ENCODE results near the gene WIZ.

Gene WIZ

DNA sequence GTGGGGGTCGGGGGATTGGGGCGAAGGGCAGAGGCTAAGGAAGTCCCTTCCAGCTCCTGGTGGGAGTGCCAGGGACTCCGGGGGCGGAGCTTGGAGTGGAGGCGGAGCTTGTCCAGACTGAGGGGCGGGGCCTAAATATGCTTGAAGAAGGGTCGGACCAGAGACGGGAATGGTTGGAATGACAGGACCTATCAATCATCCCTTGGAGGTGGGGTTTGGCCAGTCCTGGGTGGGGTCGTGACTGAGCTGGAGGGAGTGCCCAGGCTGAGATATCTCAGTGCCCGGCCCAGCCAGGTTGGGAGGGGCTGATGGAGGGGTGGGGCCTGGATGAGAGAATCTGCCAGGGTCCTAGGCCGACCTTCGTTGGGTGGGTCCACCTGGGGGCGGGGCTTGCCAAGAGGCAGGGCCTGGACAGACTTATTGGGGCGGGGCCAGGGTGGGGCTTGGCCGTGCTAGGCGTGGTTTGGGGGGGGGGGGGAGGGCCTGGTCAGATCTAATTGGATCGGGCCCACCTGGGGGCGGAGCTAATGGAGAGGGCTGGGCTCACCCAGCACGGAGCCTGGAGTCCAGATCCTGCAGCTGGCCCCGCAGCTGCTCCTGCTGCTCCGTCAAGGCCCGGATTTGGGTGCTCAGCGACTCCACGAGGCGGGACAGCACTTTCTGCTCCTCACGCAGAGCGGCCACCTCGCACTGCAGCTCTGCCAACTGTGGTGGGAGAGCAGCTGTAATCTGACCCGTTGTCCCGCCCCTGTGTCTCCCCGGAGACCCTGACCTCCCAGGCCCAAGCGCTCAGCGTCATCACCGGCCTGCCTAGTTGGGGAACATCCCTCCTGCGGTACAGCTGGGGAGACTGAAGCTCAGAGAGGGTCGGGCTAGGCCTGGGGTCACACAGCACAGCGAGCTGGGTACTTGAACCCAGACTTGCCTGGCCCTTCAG lies 2.6 kb upstream of the WIZ start:
- no peaks in the 10 kb centered on the region for H3K9me3 ChIP-seq (ENCODE audit: control insufficient read depth, low read length)
- peak overlapping the region; percentile 80 for H3K9ac ChIP-seq (ENCODE audit: low read length)
- no peak overlapping the region for H3K23ac ChIP-seq (ENCODE audit: low read length in 2 of 2)
- 6% methylated on average over 37 of the region's 37 CpGs for WGBS
- peaks cover 28 to 41% of the 10 kb centered on the region in 2 experiments for H3K27me3 ChIP-seq (ENCODE audit: control insufficient read depth in 1 of 2, insufficient read depth in 1 of 2, low read length in 2 of 2)
- H3K4me1 ChIP-seq (ENCODE audit: control insufficient read depth, insufficient read depth, low read depth, low read length): peaks cover 29% of the 10 kb centered on the region
- peak overlapping the region in 1 of 2 experiments; percentile 14 for H3K4ac ChIP-seq (ENCODE audit: low read depth in 1 of 2, low read length in 2 of 2)
- peak overlapping the region; percentile 77 for H3K4me2 ChIP-seq (ENCODE audit: low read length, poor library complexity, severe bottlenecking)
- H3K27ac ChIP-seq (ENCODE audit: low read length, poor library complexity, severe bottlenecking): no peak overlapping the region
- no peak overlapping the region for H2BK15ac ChIP-seq (ENCODE audit: low read depth, poor library complexity, severe bottlenecking)
- no peak overlapping the region for H2BK5ac ChIP-seq (ENCODE audit: low read depth, low read length, poor library complexity, severe bottlenecking)
- peak overlapping the region; percentile 81 for H4K91ac ChIP-seq (ENCODE audit: low read length)
- H3K4me3 ChIP-seq (ENCODE audit: insufficient read depth in 1 of 2, low read depth in 1 of 2, low read length in 2 of 2): peak overlapping the region; percentile 46 to 82
- H2AK5ac ChIP-seq (ENCODE audit: low read length, severe bottlenecking): no peak overlapping the region
- peak overlapping the region; percentile 55 to 89 for H3K18ac ChIP-seq (ENCODE audit: low read depth in 1 of 2, low read length in 2 of 2)
- DNase-seq: peak; percentile 90
- peak overlapping the region; percentile 81 for H4K8ac ChIP-seq (ENCODE audit: low read length)
- peaks cover 2 to 9% of the 10 kb centered on the region in 2 experiments for H3K36me3 ChIP-seq (ENCODE audit: control insufficient read depth in 1 of 2, insufficient read depth in 2 of 2, low read depth in 1 of 2, low read length in 2 of 2)
- H2BK120ac ChIP-seq (ENCODE audit: low read depth, low read length): no peak overlapping the region
- peak overlapping the region in 1 of 2 experiments; percentile 3 for H3K14ac ChIP-seq (ENCODE audit: low read length in 2 of 2)
- H3K79me1 ChIP-seq (replicated peaks; ENCODE audit: low read length, poor library complexity, severe bottlenecking): peaks cover 2% of the 10 kb centered on the region
- no peak overlapping the region for H2BK12ac ChIP-seq (ENCODE audit: low read length in 2 of 2)
- peak overlapping the region; percentile 16 for H2AFZ ChIP-seq (ENCODE audit: low read depth, low read length)

DNA sequence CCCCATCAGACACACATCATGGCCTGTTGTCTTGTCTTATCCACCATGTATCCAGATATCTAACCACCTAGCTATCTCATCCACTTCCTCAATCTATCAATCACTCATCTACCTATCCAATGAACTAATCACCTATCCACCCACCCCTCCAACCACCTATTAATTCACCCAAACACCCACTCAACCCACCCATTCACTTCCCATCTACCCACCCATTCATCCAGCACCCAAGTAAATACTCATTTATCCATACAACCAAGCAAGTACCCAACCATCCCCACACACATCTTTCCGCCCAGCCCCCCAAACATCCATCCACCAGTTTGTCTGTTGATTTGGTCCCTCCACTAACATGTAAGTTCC lies 753 bp upstream of the WIZ start:
- no peak overlapping the region for H3K14ac ChIP-seq (ENCODE audit: low read length in 2 of 2)
- 100% methylated on average over 1 of the region's 1 CpG for WGBS
- H3K4me2 ChIP-seq (ENCODE audit: low read length, poor library complexity, severe bottlenecking): peak overlapping the region; percentile 49
- peaks cover 2% of the 10 kb centered on the region for H3K79me1 ChIP-seq (replicated peaks; ENCODE audit: low read length, poor library complexity, severe bottlenecking)
- no peak overlapping the region for H3K9ac ChIP-seq (ENCODE audit: low read length)
- no peak overlapping the region for H3K27ac ChIP-seq (ENCODE audit: low read length, poor library complexity, severe bottlenecking)
- no peaks in the 10 kb centered on the region for H3K9me3 ChIP-seq (ENCODE audit: control insufficient read depth, low read length)
- no peak overlapping the region for H3K4ac ChIP-seq (ENCODE audit: low read depth in 1 of 2, low read length in 2 of 2)
- peaks cover 12 to 23% of the 10 kb centered on the region in 2 experiments for H3K27me3 ChIP-seq (ENCODE audit: control insufficient read depth in 1 of 2, insufficient read depth in 1 of 2, low read length in 2 of 2)
- H3K4me3 ChIP-seq (ENCODE audit: insufficient read depth in 1 of 2, low read depth in 1 of 2, low read length in 2 of 2): no peak overlapping the region
- H3K36me3 ChIP-seq (ENCODE audit: control insufficient read depth in 1 of 2, insufficient read depth in 2 of 2, low read depth in 1 of 2, low read length in 2 of 2): peaks cover 4 to 28% of the 10 kb centered on the region in 2 experiments
- no peak overlapping the region for H2BK12ac ChIP-seq (ENCODE audit: low read length in 2 of 2)
- no peak overlapping the region for H2BK15ac ChIP-seq (ENCODE audit: low read depth, poor library complexity, severe bottlenecking)
- no peak overlapping the region for H2AFZ ChIP-seq (ENCODE audit: low read depth, low read length)
- peaks cover 19% of the 10 kb centered on the region for H3K4me1 ChIP-seq (ENCODE audit: control insufficient read depth, insufficient read depth, low read depth, low read length)
- peak overlapping the region; percentile 33 for H2AK5ac ChIP-seq (ENCODE audit: low read length, severe bottlenecking)
- no peak for DNase-seq
- H2BK5ac ChIP-seq (ENCODE audit: low read depth, low read length, poor library complexity, severe bottlenecking): no peak overlapping the region
- H4K8ac ChIP-seq (ENCODE audit: low read length): peak overlapping the region; percentile 88
- H3K18ac ChIP-seq (ENCODE audit: low read depth in 1 of 2, low read length in 2 of 2): no peak overlapping the region
- no peak overlapping the region for H2BK120ac ChIP-seq (ENCODE audit: low read depth, low read length)
- no peak overlapping the region for H3K23ac ChIP-seq (ENCODE audit: low read length in 2 of 2)
- H4K91ac ChIP-seq (ENCODE audit: low read length): no peak overlapping the region

- peaks cover 19% of the 10 kb centered on the region for H3K4me1 ChIP-seq (ENCODE audit: control insufficient read depth, insufficient read depth, low read depth, low read length)
- peak overlapping the region; percentile 45 for H4K8ac ChIP-seq (ENCODE audit: low read length)
- peak overlapping the region; percentile 56 for H2BK15ac ChIP-seq (ENCODE audit: low read depth, poor library complexity, severe bottlenecking)
- H3K27ac ChIP-seq (ENCODE audit: low read length, poor library complexity, severe bottlenecking): no peak overlapping the region
- H3K79me1 ChIP-seq (replicated peaks; ENCODE audit: low read length, poor library complexity, severe bottlenecking): peaks cover 2% of the 10 kb centered on the region
- peak overlapping the region; percentile 99 for H3K4me2 ChIP-seq (ENCODE audit: low read length, poor library complexity, severe bottlenecking)
- WGBS: 12% methylated on average over 22 of the region's 43 CpGs
- H2BK12ac ChIP-seq (ENCODE audit: low read length in 2 of 2): no peak overlapping the region
- peaks cover 2 to 8% of the 10 kb centered on the region in 2 experiments for H3K27me3 ChIP-seq (ENCODE audit: control insufficient read depth in 1 of 2, insufficient read depth in 1 of 2, low read length in 2 of 2)
- peak overlapping the region; percentile 71 to 75 for H3K4me3 ChIP-seq (ENCODE audit: insufficient read depth in 1 of 2, low read depth in 1 of 2, low read length in 2 of 2)
- peak overlapping the region; percentile 30 to 47 for H3K4ac ChIP-seq (ENCODE audit: low read depth in 1 of 2, low read length in 2 of 2)
- no peak overlapping the region for H2AK5ac ChIP-seq (ENCODE audit: low read length, severe bottlenecking)
- no peak overlapping the region for H3K23ac ChIP-seq (ENCODE audit: low read length in 2 of 2)
- H3K36me3 ChIP-seq (ENCODE audit: control insufficient read depth in 1 of 2, insufficient read depth in 2 of 2, low read depth in 1 of 2, low read length in 2 of 2): peaks cover 4 to 39% of the 10 kb centered on the region in 2 experiments
- H2BK120ac ChIP-seq (ENCODE audit: low read depth, low read length): peak overlapping the region; percentile 74
- no peaks in the 10 kb centered on the region for H3K9me3 ChIP-seq (ENCODE audit: control insufficient read depth, low read length)
- no peak overlapping the region for H2BK5ac ChIP-seq (ENCODE audit: low read depth, low read length, poor library complexity, severe bottlenecking)
- H3K9ac ChIP-seq (ENCODE audit: low read length): peak overlapping the region; percentile 70
- H2AFZ ChIP-seq (ENCODE audit: low read depth, low read length): peak overlapping the region; percentile 7
- DNase-seq: peak; percentile 34
- peak overlapping the region; percentile 52 for H4K91ac ChIP-seq (ENCODE audit: low read length)
- peak overlapping the region; percentile 21 to 36 for H3K14ac ChIP-seq (ENCODE audit: low read length in 2 of 2)
- peak overlapping the region; percentile 75 to 80 for H3K18ac ChIP-seq (ENCODE audit: low read depth in 1 of 2, low read length in 2 of 2)
Measured at GRCh38 chr19:15448778-15449619, 757 bp downstream of the WIZ start.
